Lower lobe of right lung (tissue), 2 donors: ENCODE results near the gene CD84. TPM values are rescaled to one million over a fixed set of nuclear protein-coding genes. Genes with fewer than 3 reads are reported as not detected.
A peak's percentile ranks its signal among the peaks of the same experiment; 100 is the strongest.

ENCODE experiments used
- ATAC-seq, 2 donors: fragments of 200-7000 bp; cut with Tn5 transposase; one replicate each; pipeline ENCODE4 v1.9.1; 2020 to 2022; ENCODE audit warnings: mild to moderate bottlenecking in 2 of 2, moderate library complexity in 2 of 2
- DNase-seq: peaks from one replicate; pipeline ENCODE4 v3.0.0-alpha.2; 2020
- H3K27ac ChIP-seq: fragments of 200-600 bp; one replicate; pipeline ENCODE4 v1.8.0; 2022
- H3K27me3 ChIP-seq: fragments of 200-600 bp; one replicate; pipeline ENCODE4 v1.8.0; 2022; ENCODE audit warnings: low read depth
- H3K36me3 ChIP-seq: fragments of 200-600 bp; one replicate; pipeline ENCODE4 v1.8.0; 2022; ENCODE audit warnings: mild to moderate bottlenecking
- H3K4me1 ChIP-seq: fragments of 200-600 bp; one replicate; pipeline ENCODE4 v1.8.0; 2022
- H3K4me3 ChIP-seq: fragments of 200-600 bp; one replicate; pipeline ENCODE4 v1.8.0; 2022; ENCODE audit warnings: mild to moderate bottlenecking
- H3K9me3 ChIP-seq: fragments of 200-600 bp; one replicate; pipeline ENCODE4 v1.8.0; 2022
- CTCF ChIP-seq: fragments of 200-600 bp; IDR thresholded peaks from one replicate; pipeline ENCODE4 v1.8.0; 2022; ENCODE audit warnings: antibody characterized with exemption, mild to moderate bottlenecking
- intact Hi-C: fragments of 100-400 bp; cut with DNase I; formaldehyde crosslinking; loops from one replicate; pipeline ENCODE4 v1.11.0; 2022
- total RNA-seq: library from RNA; stranded (reverse); fragmentation: NEBNext Ultra II Directional; extraction: Animal tissue kit (Norgen Biotek cat#: 25700); gene quantifications from one replicate; pipeline ENCODE4 v1.2.1, GENCODE V29; 2021
- donor health status: DM: no; HTN: yes; CAD: no; lungs with severe emphysema.

Gene CD84
- total RNA-seq, 1 donor from 2014 or later = 24.1 TPM

GRCh38 chr1:160578175-160578524 is 1.1 kb downstream of the CD84 start:
- peak overlapping the region; percentile 34 for H3K4me3 ChIP-seq
- H3K27me3 ChIP-seq = no peaks in the 10 kb centered on the region
- intact Hi-C loops = no loop called here
- no peak for TF ChIP-seq CTCF
- no peak for ATAC-seq
- H3K9me3 ChIP-seq = no peaks in the 10 kb centered on the region
- peak overlapping the region; percentile 63 for H3K27ac ChIP-seq
- DNase-seq = no peak
- H3K4me1 ChIP-seq = peaks cover 12% of the 10 kb centered on the region
- no peaks in the 10 kb centered on the region for H3K36me3 ChIP-seq

- no peaks in the 10 kb centered on the region for H3K36me3 ChIP-seq
- intact Hi-C loops = no loop called here
- peak overlapping the region; percentile 34 for H3K4me3 ChIP-seq
- no peak for DNase-seq
- no peak for TF ChIP-seq CTCF
- no peaks in the 10 kb centered on the region for H3K9me3 ChIP-seq
- no peak for ATAC-seq
- H3K27ac ChIP-seq = peak overlapping the region; percentile 63
- H3K4me1 ChIP-seq = peaks cover 12% of the 10 kb centered on the region
- no peaks in the 10 kb centered on the region for H3K27me3 ChIP-seq
Measured at GRCh38 chr1:160577671-160578070, 1.6 kb downstream of the CD84 start.

GRCh38 chr1:160576884-160577283 is 2.4 kb downstream of the CD84 start:
- ATAC-seq = no peak
- no peaks in the 10 kb centered on the region for H3K36me3 ChIP-seq
- no peaks in the 10 kb centered on the region for H3K9me3 ChIP-seq
- intact Hi-C loops = no loop called here
- no peak for DNase-seq
- TF ChIP-seq CTCF = no peak
- H3K4me1 ChIP-seq = peaks cover 12% of the 10 kb centered on the region
- no peaks in the 10 kb centered on the region for H3K27me3 ChIP-seq
- peak overlapping the region; percentile 10 for H3K27ac ChIP-seq
- H3K4me3 ChIP-seq = peak overlapping the region; percentile 34

- H3K9me3 ChIP-seq = no peaks in the 10 kb centered on the region
- peaks cover 12% of the 10 kb centered on the region for H3K4me1 ChIP-seq
- intact Hi-C loops = no loop called here
- TF ChIP-seq CTCF = no peak
- DNase-seq = no peak
- H3K27me3 ChIP-seq = no peaks in the 10 kb centered on the region
- no peak overlapping the region for H3K27ac ChIP-seq
- H3K36me3 ChIP-seq = no peaks in the 10 kb centered on the region
- H3K4me3 ChIP-seq = peak overlapping the region; percentile 34
- no peak for ATAC-seq
Measured at GRCh38 chr1:160576390-160576789, 2.9 kb downstream of the CD84 start.

GRCh38 chr1:160575112-160575664 is 4.1 kb downstream of the CD84 start:
- Histone ChIP-seq H3K9me3 (no peaks in the 10 kb centered on the region), H3K27ac (peak overlapping the region; percentile 69), H3K27me3 (no peaks in the 10 kb centered on the region), H3K36me3 (no peaks in the 10 kb centered on the region), H3K4me3 (no peak overlapping the region), H3K4me1 (peaks cover 12% of the 10 kb centered on the region)
- intact Hi-C loops = no loop called here
- no peak for DNase-seq
- TF ChIP-seq CTCF = no peak
- ATAC-seq = peak; percentile 73 to 83

- no peaks in the 10 kb centered on the region for H3K36me3 ChIP-seq
- no peak for DNase-seq
- no peaks in the 10 kb centered on the region for H3K9me3 ChIP-seq
- no peak for TF ChIP-seq CTCF
- ATAC-seq = peak in 1 of 2 donors; percentile 36
- H3K4me3 ChIP-seq = no peak overlapping the region
- intact Hi-C loops = no loop called here
- no peaks in the 10 kb centered on the region for H3K27me3 ChIP-seq
- peaks cover 13% of the 10 kb centered on the region for H3K4me1 ChIP-seq
- H3K27ac ChIP-seq = no peak overlapping the region
Measured at GRCh38 chr1:160570840-160571239, 8.5 kb downstream of the CD84 start.
